Testis (tissue), 2 donors: Measurements from ENCODE around the gene CACNB1.

Experiments
- CTCF ChIP-seq, 3 experiments: fragments of 450-650 bp in 2 of 3; fragments of 200-600 bp in 1 of 3; sonication (generic) in 1 of 3; IDR thresholded peaks; one replicate each; pipeline ENCODE4 v1.5.1; 2016 to 2019; ENCODE audit warnings: antibody characterized with exemption in 3 of 3, mild to moderate bottlenecking in 2 of 3, moderate library complexity in 1 of 3
- POLR2A ChIP-seq: fragments of 450-650 bp; IDR thresholded peaks from one replicate; pipeline ENCODE4 v1.6.1; 2017; ENCODE audit warnings: antibody characterized with exemption, mild to moderate bottlenecking, moderate library complexity

- TF ChIP-seq CTCF (IDR thresholded peaks at IDR 0.05) (no peak), POLR2A (no peak)
Measured at GRCh38 chr17:39175695-39176093, 21.8 kb downstream of the CACNB1 start.
